HEK293 (cell line): ENCODE data around the gene RSU1.

Experiments used
- CTCF ChIA-PET: fragments of 350-600 bp; formaldehyde crosslinking; extraction: SDS; loops from one replicate; lab custom pipeline; 2021; ENCODE audit warnings: antibody characterized with exemption; lab: Yijun Ruan, JAX
- POLR2A ChIA-PET: fragments of 300-600 bp; formaldehyde crosslinking; extraction: SDS; loops from one replicate; lab custom pipeline; 2020; ENCODE audit warnings: antibody characterized with exemption, inconsistent platforms; lab: Yijun Ruan, JAX
- H3K27ac ChIP-seq: fragments of 200-500 bp; sonication (Bioruptor generic); 2 replicates; pipeline ENCODE4 v1.5.1; 2014; ENCODE audit warnings: low read depth, low read length, control low read depth, inconsistent platforms; ENCODE audit errors: extremely low read depth
- H3K36me3 ChIP-seq, 2 experiments: fragments of 200-500 bp in 1 of 2; sonication (Bioruptor generic) in 1 of 2; 1 replicate in 1 of 2; 2 replicates in 1 of 2; pipeline ENCODE4 v1.5.1; 2014 to 2017; ENCODE audit warnings: inconsistent platforms in 2 of 2, low read length in 2 of 2; ENCODE audit not compliant: control insufficient read depth in 2 of 2, insufficient read depth in 1 of 2
- H3K4me1 ChIP-seq: fragments of 200-500 bp; sonication (Bioruptor generic); 2 replicates; pipeline ENCODE4 v1.5.1; 2014; ENCODE audit warnings: mild to moderate bottlenecking, low read length, inconsistent platforms; ENCODE audit not compliant: control insufficient read depth, insufficient read depth
- H3K4me3 ChIP-seq: 2 replicates; pipeline ENCODE4 v1.5.1; 2011; ENCODE audit warnings: low read depth, mild to moderate bottlenecking, control low read depth, low read length, moderate library complexity
- H3K9me3 ChIP-seq: fragments of 200-500 bp; sonication (Bioruptor generic); 2 replicates; pipeline ENCODE4 v1.5.1; 2014; ENCODE audit warnings: low read depth, low read length, inconsistent platforms; ENCODE audit not compliant: control insufficient read depth, insufficient read depth
- KLF9 ChIP-seq: fragments of 450-650 bp; formaldehyde crosslinking; IDR thresholded peaks from 2 replicates; pipeline ENCODE4 v1.5.1; 2016; ENCODE audit warnings: missing biosample characterization, missing genetic modification characterization, low read depth
- ZNF16 ChIP-seq: fragments of 450-650 bp; formaldehyde crosslinking; IDR thresholded peaks from 2 replicates; pipeline ENCODE4 v1.5.1; 2016; ENCODE audit warnings: low read depth, missing biosample characterization, missing genetic modification characterization
- ZNF223 ChIP-seq: fragments of 450-650 bp; formaldehyde crosslinking; IDR thresholded peaks from 2 replicates; pipeline ENCODE4 v1.5.1; 2016; ENCODE audit warnings: missing biosample characterization, missing genetic modification characterization
- ZNF501 ChIP-seq: fragments of 450-650 bp; formaldehyde crosslinking; IDR thresholded peaks from 2 replicates; pipeline ENCODE4 v1.5.1; 2016; ENCODE audit warnings: missing biosample characterization, missing genetic modification characterization
- ZNF560 ChIP-seq: fragments of 450-650 bp; formaldehyde crosslinking; IDR thresholded peaks from 2 replicates; pipeline ENCODE4 v1.5.1; 2017; ENCODE audit warnings: missing biosample characterization, missing genetic modification characterization, borderline replicate concordance
- ZNF654 ChIP-seq: fragments of 450-650 bp; formaldehyde crosslinking; IDR thresholded peaks from 2 replicates; pipeline ENCODE4 v1.5.1; 2016; ENCODE audit warnings: low read depth, missing biosample characterization, missing genetic modification characterization
- ZSCAN30 ChIP-seq: fragments of 450-650 bp; IDR thresholded peaks from 2 replicates; pipeline ENCODE4 v1.5.1; 2018; ENCODE audit warnings: missing biosample characterization, mild to moderate bottlenecking, missing genetic modification characterization, moderate library complexity
- TF ChIP-seq, protein P1 (sequence below): fragments of 450-650 bp; formaldehyde crosslinking; IDR thresholded peaks from 2 replicates; pipeline ENCODE4 v1.5.1; 2016; ENCODE audit warnings: missing biosample characterization, missing genetic modification characterization
- TF ChIP-seq, protein P2 (sequence below): fragments of 450-650 bp; formaldehyde crosslinking; IDR thresholded peaks from 2 replicates; pipeline ENCODE4 v1.5.1; 2016; ENCODE audit warnings: missing biosample characterization, missing genetic modification characterization, borderline replicate concordance
- TF ChIP-seq, protein P3 (sequence below): sonication (generic); formaldehyde crosslinking; IDR thresholded peaks from 2 replicates; pipeline ENCODE4 v1.8.1; 2022; ENCODE audit warnings: mild to moderate bottlenecking, moderate library complexity, missing genetic modification reagents
- TF ChIP-seq, protein P4 (sequence below): fragments of 450-650 bp; formaldehyde crosslinking; IDR thresholded peaks from 2 replicates; pipeline ENCODE4 v1.5.1; 2016; ENCODE audit warnings: missing biosample characterization, missing genetic modification characterization
- TF ChIP-seq, protein P5 (sequence below): fragments of 450-650 bp; formaldehyde crosslinking; IDR thresholded peaks from 2 replicates; pipeline ENCODE4 v1.5.1; 2016; ENCODE audit warnings: missing biosample characterization, missing genetic modification characterization, borderline replicate concordance

RSU1 gene

DNA sequence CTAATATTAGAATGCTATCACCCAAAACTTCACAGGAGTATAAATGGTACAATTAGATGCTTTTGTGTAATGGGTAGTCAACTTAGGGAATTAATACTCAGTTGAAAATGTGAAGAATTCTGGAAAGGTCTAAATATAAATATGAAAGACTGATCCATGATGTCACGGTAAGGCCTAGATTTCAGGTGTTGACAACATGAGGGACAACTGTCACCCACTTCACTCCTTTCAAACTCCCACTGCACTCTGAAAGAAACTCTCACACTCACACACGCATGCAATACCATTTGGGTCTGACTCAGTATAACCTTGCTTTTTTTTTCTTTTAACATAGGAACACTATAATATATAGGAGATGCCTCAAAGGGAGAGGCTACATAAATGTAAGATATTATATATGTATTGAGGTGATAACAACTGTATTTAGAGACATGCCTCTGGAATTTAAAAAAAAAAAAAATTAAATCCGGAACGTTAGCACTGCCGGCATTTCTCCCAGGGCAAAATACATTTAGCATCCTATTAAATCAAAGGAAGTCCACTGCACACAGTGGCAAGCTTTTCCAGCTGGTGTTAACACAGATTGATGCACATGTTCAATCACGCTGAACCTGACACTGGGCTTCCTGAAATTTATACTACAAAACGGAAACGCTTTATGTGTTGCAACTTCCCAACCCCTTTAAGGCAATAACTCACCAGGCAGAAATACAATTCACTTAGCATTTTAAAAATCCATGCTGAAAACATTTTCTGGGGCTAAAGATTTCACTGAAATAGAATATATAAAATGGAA, 74.9 kb downstream of the RSU1 start (continued):
- TF ChIP-seq, protein P1, sequence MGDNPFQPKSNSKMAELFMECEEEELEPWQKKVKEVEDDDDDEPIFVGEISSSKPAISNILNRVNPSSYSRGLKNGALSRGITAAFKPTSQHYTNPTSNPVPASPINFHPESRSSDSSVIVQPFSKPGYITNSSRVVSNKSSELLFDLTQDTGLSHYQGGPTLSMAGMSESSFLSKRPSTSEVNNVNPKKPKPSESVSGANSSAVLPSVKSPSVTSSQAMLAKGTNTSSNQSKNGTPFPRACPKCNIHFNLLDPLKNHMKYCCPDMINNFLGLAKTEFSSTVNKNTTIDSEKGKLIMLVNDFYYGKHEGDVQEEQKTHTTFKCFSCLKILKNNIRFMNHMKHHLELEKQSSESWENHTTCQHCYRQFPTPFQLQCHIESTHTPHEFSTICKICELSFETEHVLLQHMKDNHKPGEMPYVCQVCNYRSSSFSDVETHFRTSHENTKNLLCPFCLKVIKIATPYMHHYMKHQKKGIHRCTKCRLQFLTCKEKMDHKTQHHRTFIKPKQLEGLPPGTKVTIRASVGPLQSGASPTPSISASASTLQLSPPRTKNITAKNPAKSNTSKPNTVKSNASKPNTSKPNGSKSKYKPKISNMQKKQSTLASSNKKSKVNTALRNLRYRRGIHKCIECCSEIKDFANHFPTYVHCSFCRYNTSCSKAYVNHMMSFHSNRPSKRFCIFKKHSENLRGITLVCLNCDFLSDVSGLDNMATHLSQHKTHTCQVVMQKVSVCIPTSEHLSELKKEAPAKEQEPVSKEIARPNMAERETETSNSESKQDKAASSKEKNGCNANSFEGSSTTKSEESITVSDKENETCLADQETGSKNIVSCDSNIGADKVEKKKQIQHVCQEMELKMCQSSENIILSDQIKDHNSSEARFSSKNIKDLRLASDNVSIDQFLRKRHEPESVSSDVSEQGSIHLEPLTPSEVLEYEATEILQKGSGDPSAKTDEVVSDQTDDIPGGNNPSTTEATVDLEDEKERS (tag by site-specific recombination) = no peak
- TF ChIP-seq, protein P2, sequence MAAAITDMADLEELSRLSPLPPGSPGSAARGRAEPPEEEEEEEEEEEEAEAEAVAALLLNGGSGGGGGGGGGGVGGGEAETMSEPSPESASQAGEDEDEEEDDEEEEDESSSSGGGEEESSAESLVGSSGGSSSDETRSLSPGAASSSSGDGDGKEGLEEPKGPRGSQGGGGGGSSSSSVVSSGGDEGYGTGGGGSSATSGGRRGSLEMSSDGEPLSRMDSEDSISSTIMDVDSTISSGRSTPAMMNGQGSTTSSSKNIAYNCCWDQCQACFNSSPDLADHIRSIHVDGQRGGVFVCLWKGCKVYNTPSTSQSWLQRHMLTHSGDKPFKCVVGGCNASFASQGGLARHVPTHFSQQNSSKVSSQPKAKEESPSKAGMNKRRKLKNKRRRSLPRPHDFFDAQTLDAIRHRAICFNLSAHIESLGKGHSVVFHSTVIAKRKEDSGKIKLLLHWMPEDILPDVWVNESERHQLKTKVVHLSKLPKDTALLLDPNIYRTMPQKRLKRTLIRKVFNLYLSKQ (tag by site-specific recombination) = no peak
- TF ChIP-seq, protein P3, sequence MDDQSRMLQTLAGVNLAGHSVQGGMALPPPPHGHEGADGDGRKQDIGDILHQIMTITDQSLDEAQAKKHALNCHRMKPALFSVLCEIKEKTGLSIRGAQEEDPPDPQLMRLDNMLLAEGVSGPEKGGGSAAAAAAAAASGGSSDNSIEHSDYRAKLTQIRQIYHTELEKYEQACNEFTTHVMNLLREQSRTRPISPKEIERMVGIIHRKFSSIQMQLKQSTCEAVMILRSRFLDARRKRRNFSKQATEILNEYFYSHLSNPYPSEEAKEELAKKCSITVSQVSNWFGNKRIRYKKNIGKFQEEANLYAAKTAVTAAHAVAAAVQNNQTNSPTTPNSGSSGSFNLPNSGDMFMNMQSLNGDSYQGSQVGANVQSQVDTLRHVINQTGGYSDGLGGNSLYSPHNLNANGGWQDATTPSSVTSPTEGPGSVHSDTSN = no peak
- TF ChIP-seq, protein P4, sequence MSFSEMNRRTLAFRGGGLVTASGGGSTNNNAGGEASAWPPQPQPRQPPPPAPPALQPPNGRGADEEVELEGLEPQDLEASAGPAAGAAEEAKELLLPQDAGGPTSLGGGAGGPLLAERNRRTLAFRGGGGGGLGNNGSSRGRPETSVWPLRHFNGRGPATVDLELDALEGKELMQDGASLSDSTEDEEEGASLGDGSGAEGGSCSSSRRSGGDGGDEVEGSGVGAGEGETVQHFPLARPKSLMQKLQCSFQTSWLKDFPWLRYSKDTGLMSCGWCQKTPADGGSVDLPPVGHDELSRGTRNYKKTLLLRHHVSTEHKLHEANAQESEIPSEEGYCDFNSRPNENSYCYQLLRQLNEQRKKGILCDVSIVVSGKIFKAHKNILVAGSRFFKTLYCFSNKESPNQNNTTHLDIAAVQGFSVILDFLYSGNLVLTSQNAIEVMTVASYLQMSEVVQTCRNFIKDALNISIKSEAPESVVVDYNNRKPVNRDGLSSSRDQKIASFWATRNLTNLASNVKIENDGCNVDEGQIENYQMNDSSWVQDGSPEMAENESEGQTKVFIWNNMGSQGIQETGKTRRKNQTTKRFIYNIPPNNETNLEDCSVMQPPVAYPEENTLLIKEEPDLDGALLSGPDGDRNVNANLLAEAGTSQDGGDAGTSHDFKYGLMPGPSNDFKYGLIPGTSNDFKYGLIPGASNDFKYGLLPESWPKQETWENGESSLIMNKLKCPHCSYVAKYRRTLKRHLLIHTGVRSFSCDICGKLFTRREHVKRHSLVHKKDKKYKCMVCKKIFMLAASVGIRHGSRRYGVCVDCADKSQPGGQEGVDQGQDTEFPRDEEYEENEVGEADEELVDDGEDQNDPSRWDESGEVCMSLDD (tag by site-specific recombination) = no peak
- no peak for TF ChIP-seq ZNF654
- TF ChIP-seq, protein P5, sequence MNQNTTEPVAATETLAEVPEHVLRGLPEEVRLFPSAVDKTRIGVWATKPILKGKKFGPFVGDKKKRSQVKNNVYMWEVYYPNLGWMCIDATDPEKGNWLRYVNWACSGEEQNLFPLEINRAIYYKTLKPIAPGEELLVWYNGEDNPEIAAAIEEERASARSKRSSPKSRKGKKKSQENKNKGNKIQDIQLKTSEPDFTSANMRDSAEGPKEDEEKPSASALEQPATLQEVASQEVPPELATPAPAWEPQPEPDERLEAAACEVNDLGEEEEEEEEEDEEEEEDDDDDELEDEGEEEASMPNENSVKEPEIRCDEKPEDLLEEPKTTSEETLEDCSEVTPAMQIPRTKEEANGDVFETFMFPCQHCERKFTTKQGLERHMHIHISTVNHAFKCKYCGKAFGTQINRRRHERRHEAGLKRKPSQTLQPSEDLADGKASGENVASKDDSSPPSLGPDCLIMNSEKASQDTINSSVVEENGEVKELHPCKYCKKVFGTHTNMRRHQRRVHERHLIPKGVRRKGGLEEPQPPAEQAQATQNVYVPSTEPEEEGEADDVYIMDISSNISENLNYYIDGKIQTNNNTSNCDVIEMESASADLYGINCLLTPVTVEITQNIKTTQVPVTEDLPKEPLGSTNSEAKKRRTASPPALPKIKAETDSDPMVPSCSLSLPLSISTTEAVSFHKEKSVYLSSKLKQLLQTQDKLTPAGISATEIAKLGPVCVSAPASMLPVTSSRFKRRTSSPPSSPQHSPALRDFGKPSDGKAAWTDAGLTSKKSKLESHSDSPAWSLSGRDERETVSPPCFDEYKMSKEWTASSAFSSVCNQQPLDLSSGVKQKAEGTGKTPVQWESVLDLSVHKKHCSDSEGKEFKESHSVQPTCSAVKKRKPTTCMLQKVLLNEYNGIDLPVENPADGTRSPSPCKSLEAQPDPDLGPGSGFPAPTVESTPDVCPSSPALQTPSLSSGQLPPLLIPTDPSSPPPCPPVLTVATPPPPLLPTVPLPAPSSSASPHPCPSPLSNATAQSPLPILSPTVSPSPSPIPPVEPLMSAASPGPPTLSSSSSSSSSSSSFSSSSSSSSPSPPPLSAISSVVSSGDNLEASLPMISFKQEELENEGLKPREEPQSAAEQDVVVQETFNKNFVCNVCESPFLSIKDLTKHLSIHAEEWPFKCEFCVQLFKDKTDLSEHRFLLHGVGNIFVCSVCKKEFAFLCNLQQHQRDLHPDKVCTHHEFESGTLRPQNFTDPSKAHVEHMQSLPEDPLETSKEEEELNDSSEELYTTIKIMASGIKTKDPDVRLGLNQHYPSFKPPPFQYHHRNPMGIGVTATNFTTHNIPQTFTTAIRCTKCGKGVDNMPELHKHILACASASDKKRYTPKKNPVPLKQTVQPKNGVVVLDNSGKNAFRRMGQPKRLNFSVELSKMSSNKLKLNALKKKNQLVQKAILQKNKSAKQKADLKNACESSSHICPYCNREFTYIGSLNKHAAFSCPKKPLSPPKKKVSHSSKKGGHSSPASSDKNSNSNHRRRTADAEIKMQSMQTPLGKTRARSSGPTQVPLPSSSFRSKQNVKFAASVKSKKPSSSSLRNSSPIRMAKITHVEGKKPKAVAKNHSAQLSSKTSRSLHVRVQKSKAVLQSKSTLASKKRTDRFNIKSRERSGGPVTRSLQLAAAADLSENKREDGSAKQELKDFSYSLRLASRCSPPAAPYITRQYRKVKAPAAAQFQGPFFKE (tag by site-specific recombination) = no peak
- TF ChIP-seq, all 188 proteins: peak for 0

DNA sequence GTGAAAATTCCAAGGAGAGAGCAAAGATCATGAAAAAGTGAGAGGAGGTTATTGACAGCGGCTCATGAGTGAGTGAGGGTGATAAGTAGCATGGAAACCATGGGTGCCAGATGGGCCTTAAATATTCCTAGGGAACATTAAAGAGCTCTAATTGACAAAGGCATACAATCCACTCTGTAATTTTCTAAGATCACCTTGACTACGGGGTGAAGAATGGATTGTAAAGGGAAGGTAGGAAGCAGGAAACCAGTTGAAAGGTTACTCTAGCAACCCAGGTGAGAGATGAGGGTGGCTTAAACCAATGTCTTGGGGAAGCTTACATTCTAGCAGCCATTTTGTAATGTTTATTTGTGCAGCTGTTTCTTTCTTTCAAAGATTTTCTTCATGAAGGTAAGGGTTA, 75.7 kb downstream of the RSU1 start:
- CTCF ChIA-PET = no interaction called here
- no peak for TF ChIP-seq ZNF501 (tag by site-specific recombination)
- TF ChIP-seq ZNF223 = no peak
- no peak for TF ChIP-seq KLF9 (tag by site-specific recombination)
- no peak for TF ChIP-seq ZNF16 (tag by site-specific recombination)
- no peak for TF ChIP-seq ZNF560
- TF ChIP-seq ZSCAN30 (tag by site-specific recombination) = no peak
- no peaks in the 10 kb centered on the region for H3K36me3 ChIP-seq
- H3K4me1 ChIP-seq = no peaks in the 10 kb centered on the region
- H3K4me3 ChIP-seq = no peak overlapping the region
- POLR2A ChIA-PET = no interaction called here
- no peaks in the 10 kb centered on the region for H3K9me3 ChIP-seq
- H3K27ac ChIP-seq = no peak overlapping the region
